ENCODE results near the gene IL7R. TPM values are rescaled to one million over a fixed set of nuclear protein-coding genes. Genes with fewer than 3 reads are reported as not detected.

IL7R gene
- total RNA-seq, 1 experiment from 2014 or later, result not detected

DNA sequence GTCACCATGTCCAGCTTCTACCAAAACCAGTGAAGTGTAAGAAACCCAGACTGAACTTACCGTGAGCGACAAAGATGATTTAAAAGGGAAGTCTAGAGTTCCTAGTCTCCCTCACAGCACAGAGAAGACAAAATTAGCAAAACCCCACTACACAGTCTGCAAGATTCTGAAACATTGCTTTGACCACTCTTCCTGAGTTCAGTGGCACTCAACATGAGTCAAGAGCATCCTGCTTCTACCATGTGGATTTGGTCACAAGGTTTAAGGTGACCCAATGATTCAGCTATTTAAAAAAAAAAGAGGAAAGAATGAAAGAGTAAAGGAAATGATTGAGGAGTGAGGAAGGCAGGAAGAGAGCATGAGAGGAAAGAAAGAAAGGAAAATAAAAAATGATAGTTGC lies 19.8 kb downstream of the IL7R start:
- BruUV-seq (replicated peaks), result no TSS peak
- intact Hi-C loops (cut with micrococcal nuclease; ENCODE audit: unreplicated experiment), result no loop called here
- Histone ChIP-seq H3K36me3 (ENCODE audit: control insufficient read depth, insufficient read depth, low read length) (no peaks in the 10 kb centered on the region), H3K27me3 (replicated peaks; ENCODE audit: control insufficient read depth, insufficient read depth, low read length) (no peaks in the 10 kb centered on the region), H3K4me3 (ENCODE audit: low read depth, low read length) (no peak overlapping the region), H3K9me3 (no peaks in the 10 kb centered on the region), H3K4me1 (no peaks in the 10 kb centered on the region)
- POLR2A ChIA-PET, result no interaction called here
- no peak for DNase-seq
- TF ChIP-seq, protein P1, sequence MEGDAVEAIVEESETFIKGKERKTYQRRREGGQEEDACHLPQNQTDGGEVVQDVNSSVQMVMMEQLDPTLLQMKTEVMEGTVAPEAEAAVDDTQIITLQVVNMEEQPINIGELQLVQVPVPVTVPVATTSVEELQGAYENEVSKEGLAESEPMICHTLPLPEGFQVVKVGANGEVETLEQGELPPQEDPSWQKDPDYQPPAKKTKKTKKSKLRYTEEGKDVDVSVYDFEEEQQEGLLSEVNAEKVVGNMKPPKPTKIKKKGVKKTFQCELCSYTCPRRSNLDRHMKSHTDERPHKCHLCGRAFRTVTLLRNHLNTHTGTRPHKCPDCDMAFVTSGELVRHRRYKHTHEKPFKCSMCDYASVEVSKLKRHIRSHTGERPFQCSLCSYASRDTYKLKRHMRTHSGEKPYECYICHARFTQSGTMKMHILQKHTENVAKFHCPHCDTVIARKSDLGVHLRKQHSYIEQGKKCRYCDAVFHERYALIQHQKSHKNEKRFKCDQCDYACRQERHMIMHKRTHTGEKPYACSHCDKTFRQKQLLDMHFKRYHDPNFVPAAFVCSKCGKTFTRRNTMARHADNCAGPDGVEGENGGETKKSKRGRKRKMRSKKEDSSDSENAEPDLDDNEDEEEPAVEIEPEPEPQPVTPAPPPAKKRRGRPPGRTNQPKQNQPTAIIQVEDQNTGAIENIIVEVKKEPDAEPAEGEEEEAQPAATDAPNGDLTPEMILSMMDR (IDR thresholded peaks at IDR 0.05; ENCODE audit: insufficient read depth in 1 of 2, low read depth in 1 of 2, low read length in 1 of 2, severe bottlenecking in 1 of 2, unreplicated experiment in 1 of 2), result no peak
- Mint-ChIP-seq H3K9me3 (ENCODE audit: unreplicated experiment) (no peaks in the 10 kb centered on the region), H3K36me3 (ENCODE audit: insufficient read depth, unreplicated experiment) (no peaks in the 10 kb centered on the region), H3K4me1 (ENCODE audit: low read depth, unreplicated experiment) (no peaks in the 10 kb centered on the region), H3K27ac (ENCODE audit: unreplicated experiment) (no peak overlapping the region), H3K4me3 (ENCODE audit: unreplicated experiment) (no peak overlapping the region), H3K27me3 (ENCODE audit: insufficient read depth, unreplicated experiment) (peaks cover 3% of the 10 kb centered on the region)
- CTCF ChIA-PET, result no interaction called here

DNA sequence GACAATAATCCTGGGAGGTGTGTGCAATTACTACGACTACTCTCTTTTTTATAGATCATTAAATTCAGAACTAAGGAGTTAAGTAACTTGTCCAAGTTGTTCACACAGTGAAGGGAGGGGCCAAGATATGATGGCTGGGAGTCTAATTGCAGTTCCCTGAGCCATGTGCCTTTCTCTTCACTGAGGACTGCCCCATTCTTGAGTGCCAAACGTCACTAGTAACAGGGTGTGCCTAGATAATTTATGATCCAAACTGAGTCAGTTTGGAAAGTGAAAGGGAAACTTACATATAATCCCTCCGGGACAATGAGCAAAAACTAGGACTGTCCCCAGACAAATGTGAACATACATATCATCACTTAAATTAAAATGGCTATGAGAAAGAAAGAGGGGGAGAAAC lies 20.2 kb downstream of the IL7R start:
- H3K9me3 ChIP-seq, result no peaks in the 10 kb centered on the region
- H3K27me3 Mint-ChIP-seq (ENCODE audit: insufficient read depth, unreplicated experiment), result peaks cover 3% of the 10 kb centered on the region
- intact Hi-C loops (cut with micrococcal nuclease; ENCODE audit: unreplicated experiment), result no loop called here
- H3K4me1 ChIP-seq, result no peaks in the 10 kb centered on the region
- no peak for DNase-seq
- CTCF ChIA-PET, result no interaction called here
- H3K4me3 ChIP-seq (ENCODE audit: low read depth, low read length), result no peak overlapping the region
- BruUV-seq (replicated peaks), result no TSS peak
- no peaks in the 10 kb centered on the region for H3K4me1 Mint-ChIP-seq (ENCODE audit: low read depth, unreplicated experiment)
- no peaks in the 10 kb centered on the region for H3K9me3 Mint-ChIP-seq (ENCODE audit: unreplicated experiment)
- TF ChIP-seq, protein P1 (IDR thresholded peaks at IDR 0.05; ENCODE audit: insufficient read depth in 1 of 2, low read depth in 1 of 2, low read length in 1 of 2, severe bottlenecking in 1 of 2, unreplicated experiment in 1 of 2), result no peak
- no peaks in the 10 kb centered on the region for H3K36me3 Mint-ChIP-seq (ENCODE audit: insufficient read depth, unreplicated experiment)
- H3K4me3 Mint-ChIP-seq (ENCODE audit: unreplicated experiment), result no peak overlapping the region
- H3K36me3 ChIP-seq (ENCODE audit: control insufficient read depth, insufficient read depth, low read length), result no peaks in the 10 kb centered on the region
- H3K27me3 ChIP-seq (replicated peaks; ENCODE audit: control insufficient read depth, insufficient read depth, low read length), result no peaks in the 10 kb centered on the region
- POLR2A ChIA-PET, result no interaction called here
- no peak overlapping the region for H3K27ac Mint-ChIP-seq (ENCODE audit: unreplicated experiment)

- H3K27me3 ChIP-seq (replicated peaks; ENCODE audit: control insufficient read depth, insufficient read depth, low read length), result no peaks in the 10 kb centered on the region
- H3K9me3 ChIP-seq, result no peaks in the 10 kb centered on the region
- Mint-ChIP-seq H3K9me3 (ENCODE audit: unreplicated experiment) (no peaks in the 10 kb centered on the region), H3K4me3 (ENCODE audit: unreplicated experiment) (no peak overlapping the region), H3K4me1 (ENCODE audit: low read depth, unreplicated experiment) (no peaks in the 10 kb centered on the region), H3K36me3 (ENCODE audit: insufficient read depth, unreplicated experiment) (no peaks in the 10 kb centered on the region), H3K27ac (ENCODE audit: unreplicated experiment) (no peak overlapping the region), H3K27me3 (ENCODE audit: insufficient read depth, unreplicated experiment) (peaks cover 6% of the 10 kb centered on the region)
- intact Hi-C loops (cut with micrococcal nuclease; ENCODE audit: unreplicated experiment), result no loop called here
- no peaks in the 10 kb centered on the region for H3K36me3 ChIP-seq (ENCODE audit: control insufficient read depth, insufficient read depth, low read length)
- TF ChIP-seq, protein P1 (IDR thresholded peaks at IDR 0.05; ENCODE audit: insufficient read depth in 1 of 2, low read depth in 1 of 2, low read length in 1 of 2, severe bottlenecking in 1 of 2, unreplicated experiment in 1 of 2), result no peak
- DNase-seq, result no peak
- ChIA-PET CTCF (no interaction called here), POLR2A (no interaction called here)
- no peak overlapping the region for H3K4me3 ChIP-seq (ENCODE audit: low read depth, low read length)
- no peaks in the 10 kb centered on the region for H3K4me1 ChIP-seq
- no TSS peak for BruUV-seq (replicated peaks)
Measured at GRCh38 chr5:35877655-35878054, 21.0 kb downstream of the IL7R start.

Data from Caco-2 (cell line).